Neuronal stem cell (in vitro differentiated cells): ENCODE data around the gene CDK16.

Experiments used
- DNase-seq: peaks from one replicate; pipeline ENCODE4 v3.0.0-alpha.2; 2013; ENCODE audit warnings: low spot score
- H2AFZ ChIP-seq: one replicate; pipeline ENCODE4 v1.6.1; 2013; ENCODE audit warnings: mild to moderate bottlenecking, low read length, inconsistent platforms
- H2AK5ac ChIP-seq: 2 replicates; pipeline ENCODE4 v1.6.1; 2013; ENCODE audit warnings: low read depth, mild to moderate bottlenecking, inconsistent platforms, low read length, moderate library complexity, mixed read lengths
- H2BK120ac ChIP-seq: 2 replicates; pipeline ENCODE4 v1.6.1; 2013; ENCODE audit warnings: low read depth, mild to moderate bottlenecking, inconsistent platforms, low read length, moderate library complexity, mixed read lengths
- H2BK12ac ChIP-seq: one replicate; pipeline ENCODE4 v1.6.1; 2013; ENCODE audit warnings: low read length, inconsistent platforms
- H2BK15ac ChIP-seq: 2 replicates; pipeline ENCODE4 v1.6.1; 2013; ENCODE audit warnings: mild to moderate bottlenecking, low read length, inconsistent platforms, mixed read lengths
- H2BK5ac ChIP-seq: one replicate; pipeline ENCODE4 v1.6.1; 2013; ENCODE audit warnings: inconsistent platforms, mild to moderate bottlenecking, low read length, moderate library complexity
- H3K14ac ChIP-seq: one replicate; pipeline ENCODE4 v1.6.1; 2013; ENCODE audit warnings: low read length, inconsistent platforms
- H3K18ac ChIP-seq: 2 replicates; pipeline ENCODE4 v1.6.1; 2013; ENCODE audit warnings: low read length, inconsistent platforms
- H3K23ac ChIP-seq: 2 replicates; pipeline ENCODE4 v1.6.1; 2013; ENCODE audit warnings: low read depth, mild to moderate bottlenecking, mixed read lengths, low read length, inconsistent platforms; ENCODE audit not compliant: poor library complexity
- H3K27ac ChIP-seq: replicated peaks from 3 replicates; pipeline ENCODE4 v1.5.1; 2013; ENCODE audit warnings: low read length, inconsistent platforms
- H3K27me3 ChIP-seq, 3 experiments: 2 replicates each; pipeline ENCODE4 v1.6.1; 2013; ENCODE audit warnings: low read length in 3 of 3, mild to moderate bottlenecking in 2 of 3, inconsistent platforms in 1 of 3, low read depth in 1 of 3, mixed read lengths in 1 of 3, moderate library complexity in 1 of 3; ENCODE audit not compliant: control insufficient read depth in 3 of 3, insufficient read depth in 3 of 3
- H3K36me3 ChIP-seq, 2 donors: replicated peaks in 1 of 2; 2 replicates each; pipeline ENCODE4 v1.6.1; 2013; ENCODE audit warnings: low read length in 2 of 2; ENCODE audit not compliant: control insufficient read depth in 2 of 2, insufficient read depth in 2 of 2
- H3K4ac ChIP-seq: 2 replicates; pipeline ENCODE4 v1.6.1; 2013; ENCODE audit warnings: inconsistent platforms, mild to moderate bottlenecking, low read length, moderate library complexity
- H3K4me1 ChIP-seq, 2 donors: 1 replicate in 1 of 2; 2 replicates in 1 of 2; pipeline ENCODE4 v1.6.1; 2013; ENCODE audit warnings: low read length in 2 of 2, low read depth in 1 of 2; ENCODE audit not compliant: control insufficient read depth in 2 of 2, insufficient read depth in 1 of 2
- H3K4me2 ChIP-seq: one replicate; pipeline ENCODE4 v1.6.1; 2013; ENCODE audit warnings: mild to moderate bottlenecking, low read length, inconsistent platforms; ENCODE audit not compliant: insufficient read depth, poor library complexity, severe bottlenecking
- H3K4me3 ChIP-seq, 2 donors: 2 replicates each; pipeline ENCODE4 v1.5.1; 2013; ENCODE audit warnings: low read length in 2 of 2, mild to moderate bottlenecking in 2 of 2, inconsistent platforms in 1 of 2, moderate library complexity in 1 of 2
- H3K79me1 ChIP-seq: one replicate; pipeline ENCODE4 v1.6.1; 2013; ENCODE audit warnings: low read depth, mild to moderate bottlenecking, inconsistent platforms, low read length, moderate library complexity
- H3K9ac ChIP-seq: one replicate; pipeline ENCODE4 v1.6.1; 2013; ENCODE audit warnings: mild to moderate bottlenecking, low read depth, low read length, inconsistent platforms; ENCODE audit not compliant: poor library complexity
- H3K9me3 ChIP-seq, 2 donors: replicated peaks in 1 of 2; 2 replicates each; pipeline versions ENCODE3 to v1.6.1; 2013; ENCODE audit warnings: low read length in 2 of 2, mild to moderate bottlenecking in 2 of 2, inconsistent platforms in 1 of 2, low read depth in 1 of 2, mixed read lengths in 1 of 2, moderate library complexity in 1 of 2; ENCODE audit not compliant: control insufficient read depth in 2 of 2, insufficient read depth in 1 of 2
- H4K8ac ChIP-seq: one replicate; pipeline ENCODE4 v1.6.1; 2013; ENCODE audit warnings: low read depth, mild to moderate bottlenecking, inconsistent platforms, low read length, moderate library complexity
- H4K91ac ChIP-seq: one replicate; pipeline ENCODE4 v1.6.1; 2013; ENCODE audit warnings: low read length, low read depth, mild to moderate bottlenecking, inconsistent platforms; ENCODE audit not compliant: poor library complexity
- WGBS, 2 donors: extraction: QIAGEN DNeasy Blood & Tissue Kit; methylation state at CpG; one replicate each; pipeline ENCODE4 v1.1.7; 2013; ENCODE audit warnings: missing lambda C conversion rate in 2 of 2, mixed read lengths in 1 of 2; ENCODE audit not compliant: insufficient read length in 2 of 2, insufficient replicate concordance in 1 of 2; ENCODE audit errors: extremely low coverage in 2 of 2; 5-methylcytosine and 5-hydroxymethylcytosine counted together

Gene CDK16

GRCh38 chrX:47278691-47279090, 60.2 kb downstream of the CDK16 start:
- H3K4me1 ChIP-seq, result peaks cover 0 to 9% of the 10 kb centered on the region in 2 donors
- H3K27me3 ChIP-seq, result peaks cover 0 to 3% (median 0%) of the 10 kb centered on the region in 3 experiments
- no peaks in the 10 kb centered on the region for H3K9me3 ChIP-seq
- no peak overlapping the region for H3K4me2 ChIP-seq
- no peak overlapping the region for H3K18ac ChIP-seq
- no peak overlapping the region for H4K8ac ChIP-seq
- H3K27ac ChIP-seq, result no peak overlapping the region
- no peak overlapping the region for H4K91ac ChIP-seq
- no peak overlapping the region for H2AK5ac ChIP-seq
- no peak overlapping the region for H2BK120ac ChIP-seq
- H3K9ac ChIP-seq, result no peak overlapping the region
- H3K4me3 ChIP-seq, result no peak overlapping the region
- no peak overlapping the region for H2AFZ ChIP-seq
- H3K23ac ChIP-seq, result no peak overlapping the region
- no peak overlapping the region for H2BK12ac ChIP-seq
- no peaks in the 10 kb centered on the region for H3K36me3 ChIP-seq
- DNase-seq, result no peak
- H2BK5ac ChIP-seq, result no peak overlapping the region
- H3K79me1 ChIP-seq, result no peaks in the 10 kb centered on the region
- WGBS, 2 donors, result no CpG with 5 or more reads among the region's 2 CpGs
- no peak overlapping the region for H2BK15ac ChIP-seq
- no peak overlapping the region for H3K14ac ChIP-seq
- no peak overlapping the region for H3K4ac ChIP-seq
